Naive B cell (primary cell): ENCODE results near the gene HK1. TPM values are rescaled to one million over a fixed set of nuclear protein-coding genes. Genes with fewer than 3 reads are reported as not detected.
A peak's percentile ranks its signal among the peaks of the same experiment; 100 is the strongest.

ENCODE experiments used
- ATAC-seq, 2 donors: fragments of 150-1000 bp; cut with Tn5 transposase; 2 replicates each; pipeline ENCODE4 v1.10.0; 2021; ENCODE audit warnings: low read depth in 2 of 2, mild to moderate bottlenecking in 2 of 2, moderate library complexity in 2 of 2
- DNase-seq: peaks from one replicate; pipeline ENCODE4 v3.0.0; 2022
- H3K27ac Mint-ChIP-seq, 6 donors: one replicate each; pipeline ENCODE4 v1.8.0; 2020 to 2022; ENCODE audit warnings: mild to moderate bottlenecking in 6 of 6, mixed read lengths in 6 of 6, moderate library complexity in 5 of 6, inconsistent platforms in 2 of 6
- H3K27me3 Mint-ChIP-seq, 3 donors: one replicate each; pipeline ENCODE4 v1.8.0; 2021 to 2022; ENCODE audit warnings: mixed read lengths in 3 of 3, mild to moderate bottlenecking in 1 of 3
- H3K36me3 Mint-ChIP-seq, 2 donors: one replicate each; pipeline ENCODE4 v1.8.0; 2020 to 2022; ENCODE audit warnings: mixed read lengths in 2 of 2, inconsistent platforms in 1 of 2, mild to moderate bottlenecking in 1 of 2
- H3K4me1 Mint-ChIP-seq, 3 donors: one replicate each; pipeline ENCODE4 v1.8.0; 2020 to 2022; ENCODE audit warnings: mixed read lengths in 3 of 3, inconsistent platforms in 1 of 3, mild to moderate bottlenecking in 1 of 3, moderate library complexity in 1 of 3
- H3K4me3 Mint-ChIP-seq, 8 donors: one replicate each; pipeline ENCODE4 v1.8.0; 2020 to 2022; ENCODE audit warnings: mild to moderate bottlenecking in 8 of 8, mixed read lengths in 8 of 8, moderate library complexity in 8 of 8, inconsistent platforms in 2 of 8
- H3K9me3 Mint-ChIP-seq, 7 donors: one replicate each; pipeline ENCODE4 v1.8.0; 2020 to 2022; ENCODE audit warnings: mixed read lengths in 7 of 7, mild to moderate bottlenecking in 5 of 7, inconsistent platforms in 2 of 7, moderate library complexity in 1 of 7
- polyA plus RNA-seq, 6 donors: library from polyadenylated mRNA; unstranded; fragments of 300-500 nt; fragmentation: Illumina TruSeq; gene quantifications; one replicate each; pipeline ENCODE4 v1.2.3, GENCODE V29; 2021; ENCODE audit warnings: low read depth in 6 of 6

The HK1 gene
- polyA plus RNA-seq, 6 donors from 2014 or later: 45.7 to 71.0 (median 59.3) TPM

GRCh38 chr10:69352569-69353264 is 74.4 kb downstream of the HK1 start:
- Mint-ChIP-seq H3K36me3 (no peaks in the 10 kb centered on the region), H3K4me1 (peaks cover 17 to 32% (median 28%) of the 10 kb centered on the region in 3 donors), H3K9me3 (no peaks in the 10 kb centered on the region), H3K27ac (no peak overlapping the region), H3K4me3 (no peak overlapping the region), H3K27me3 (no peaks in the 10 kb centered on the region)
- DNase-seq: no peak
- no peak for ATAC-seq

GRCh38 chr10:69353977-69354635 is 75.8 kb downstream of the HK1 start:
- ATAC-seq (no peak), DNase-seq (no peak)
- Mint-ChIP-seq H3K9me3 (no peaks in the 10 kb centered on the region), H3K4me1 (peaks cover 18 to 19% (median 19%) of the 10 kb centered on the region in 3 donors), H3K36me3 (no peaks in the 10 kb centered on the region), H3K27ac (peak overlapping the region in 1 of 6 donors; percentile 77), H3K4me3 (peak overlapping the region in 1 of 8 donors; percentile 12), H3K27me3 (no peaks in the 10 kb centered on the region)

- DNase-seq (no peak), ATAC-seq (no peak)
- Mint-ChIP-seq H3K36me3 (no peaks in the 10 kb centered on the region), H3K27ac (no peak overlapping the region), H3K27me3 (no peaks in the 10 kb centered on the region), H3K4me3 (no peak overlapping the region), H3K9me3 (no peaks in the 10 kb centered on the region), H3K4me1 (peaks cover 6 to 19% (median 13%) of the 10 kb centered on the region in 3 donors)
Observed at GRCh38 chr10:69356187-69356586, 77.9 kb downstream of the HK1 start.

DNA sequence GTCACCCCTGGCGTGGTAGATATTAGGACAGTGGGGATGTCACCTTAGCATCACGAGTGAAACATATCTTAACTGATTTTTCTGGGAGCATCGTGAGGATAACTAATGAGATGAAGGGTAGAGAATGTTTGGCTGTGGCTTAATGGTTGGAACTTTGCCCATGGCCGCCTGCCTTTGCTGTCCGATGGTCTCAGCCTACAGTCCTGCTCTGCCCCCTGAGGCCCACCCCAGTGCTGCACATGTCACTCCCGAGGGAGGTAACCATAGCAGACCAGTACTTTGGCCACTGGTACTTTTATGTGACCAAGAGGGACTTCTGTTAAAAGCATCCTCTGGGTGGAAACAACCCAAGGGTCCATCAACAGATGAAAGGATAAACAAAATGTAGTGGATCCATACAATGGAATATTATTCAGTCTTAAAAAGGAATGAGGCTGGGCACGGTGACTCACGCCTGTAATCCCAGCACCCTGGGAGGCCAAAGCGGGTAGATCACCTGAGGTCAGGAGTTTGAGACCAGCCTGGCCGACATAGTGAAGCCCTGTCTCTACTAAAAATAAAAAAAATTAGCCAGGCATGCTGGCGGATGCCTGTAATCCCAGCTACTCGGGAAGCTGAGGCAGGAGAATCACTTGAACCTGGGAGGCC is 80.0 kb downstream of the HK1 start:
- H3K9me3 Mint-ChIP-seq: no peaks in the 10 kb centered on the region
- H3K27me3 Mint-ChIP-seq: no peaks in the 10 kb centered on the region
- H3K27ac Mint-ChIP-seq: no peak overlapping the region
- peaks cover 6 to 19% (median 17%) of the 10 kb centered on the region in 3 donors for H3K4me1 Mint-ChIP-seq
- ATAC-seq (no peak), DNase-seq (no peak)
- no peak overlapping the region for H3K4me3 Mint-ChIP-seq
- H3K36me3 Mint-ChIP-seq: no peaks in the 10 kb centered on the region

- Mint-ChIP-seq H3K27me3 (no peaks in the 10 kb centered on the region), H3K36me3 (no peaks in the 10 kb centered on the region), H3K4me3 (no peak overlapping the region), H3K9me3 (no peaks in the 10 kb centered on the region), H3K4me1 (peaks cover 5 to 17% (median 12%) of the 10 kb centered on the region in 3 donors), H3K27ac (peak overlapping the region in 2 of 6 donors; percentile 21 to 57)
- no peak for ATAC-seq
- no peak for DNase-seq
Observed at GRCh38 chr10:69359148-69359547, 80.9 kb downstream of the HK1 start.

- DNase-seq (no peak), ATAC-seq (no peak)
- H3K9me3 Mint-ChIP-seq: no peaks in the 10 kb centered on the region
- H3K27ac Mint-ChIP-seq: no peak overlapping the region
- H3K36me3 Mint-ChIP-seq: no peaks in the 10 kb centered on the region
- no peak overlapping the region for H3K4me3 Mint-ChIP-seq
- H3K27me3 Mint-ChIP-seq: no peaks in the 10 kb centered on the region
- peaks cover 2 to 15% (median 10%) of the 10 kb centered on the region in 3 donors for H3K4me1 Mint-ChIP-seq
Observed at GRCh38 chr10:69359594-69359993, 81.3 kb downstream of the HK1 start.

GRCh38 chr10:69360485-69361302 is 82.4 kb downstream of the HK1 start:
- H3K36me3 Mint-ChIP-seq: no peaks in the 10 kb centered on the region
- H3K27ac Mint-ChIP-seq: peak overlapping the region in 1 of 6 donors; percentile 80
- no peaks in the 10 kb centered on the region for H3K9me3 Mint-ChIP-seq
- peaks cover 2 to 15% (median 10%) of the 10 kb centered on the region in 3 donors for H3K4me1 Mint-ChIP-seq
- DNase-seq (no peak), ATAC-seq (no peak)
- no peaks in the 10 kb centered on the region for H3K27me3 Mint-ChIP-seq
- no peak overlapping the region for H3K4me3 Mint-ChIP-seq

- no peak overlapping the region for H3K4me3 Mint-ChIP-seq
- peaks cover 2 to 15% (median 10%) of the 10 kb centered on the region in 3 donors for H3K4me1 Mint-ChIP-seq
- H3K36me3 Mint-ChIP-seq: no peaks in the 10 kb centered on the region
- H3K27ac Mint-ChIP-seq: no peak overlapping the region
- no peaks in the 10 kb centered on the region for H3K9me3 Mint-ChIP-seq
- H3K27me3 Mint-ChIP-seq: no peaks in the 10 kb centered on the region
- DNase-seq (no peak), ATAC-seq (no peak)
Observed at GRCh38 chr10:69361303-69361614, 83.0 kb downstream of the HK1 start.

GRCh38 chr10:69362471-69362954 is 84.2 kb downstream of the HK1 start:
- ATAC-seq (no peak), DNase-seq (no peak)
- H3K4me1 Mint-ChIP-seq: peaks cover 2 to 15% (median 10%) of the 10 kb centered on the region in 3 donors
- no peaks in the 10 kb centered on the region for H3K27me3 Mint-ChIP-seq
- H3K9me3 Mint-ChIP-seq: no peaks in the 10 kb centered on the region
- no peak overlapping the region for H3K4me3 Mint-ChIP-seq
- no peaks in the 10 kb centered on the region for H3K36me3 Mint-ChIP-seq
- H3K27ac Mint-ChIP-seq: peak overlapping the region in 1 of 6 donors; percentile 17

- Mint-ChIP-seq H3K27ac (no peak overlapping the region), H3K36me3 (no peaks in the 10 kb centered on the region), H3K9me3 (no peaks in the 10 kb centered on the region), H3K27me3 (no peaks in the 10 kb centered on the region), H3K4me1 (peaks cover 0 to 10% (median 9%) of the 10 kb centered on the region in 3 donors), H3K4me3 (no peak overlapping the region)
- no peak for DNase-seq
- ATAC-seq: no peak
Observed at GRCh38 chr10:69363666-69364065, 85.4 kb downstream of the HK1 start.

- no peak for ATAC-seq
- Mint-ChIP-seq H3K36me3 (peaks cover 4 to 5% of the 10 kb centered on the region in 2 donors), H3K4me1 (peaks cover 0 to 10% (median 4%) of the 10 kb centered on the region in 3 donors), H3K27ac (no peak overlapping the region), H3K9me3 (peaks cover 0 to 1% (median 0%) of the 10 kb centered on the region in 7 donors), H3K27me3 (no peaks in the 10 kb centered on the region), H3K4me3 (no peak overlapping the region)
- DNase-seq: no peak
Observed at GRCh38 chr10:69364232-69364940, 86.1 kb downstream of the HK1 start.

DNA sequence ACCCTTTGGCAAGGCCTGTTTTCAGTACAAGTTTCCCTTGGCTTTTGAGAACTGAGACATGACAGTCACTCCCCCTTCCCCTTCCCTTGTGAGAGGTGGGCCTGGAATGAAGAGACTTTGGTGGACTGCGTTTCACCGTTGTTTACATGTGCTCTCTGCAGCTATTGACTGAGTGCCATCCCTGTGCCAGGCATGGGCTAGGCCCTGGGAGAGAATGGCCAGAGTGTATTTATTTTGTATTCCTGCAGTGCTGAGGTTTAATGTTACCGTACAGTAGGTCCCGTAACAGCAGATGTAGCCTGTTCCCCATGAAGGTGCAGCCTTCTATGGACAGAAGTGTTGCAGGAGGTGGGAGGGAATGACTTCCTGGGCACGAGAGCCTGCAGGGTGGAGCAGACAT is 88.4 kb downstream of the HK1 start:
- Mint-ChIP-seq H3K9me3 (peaks cover 0 to 1% (median 0%) of the 10 kb centered on the region in 7 donors), H3K27ac (no peak overlapping the region), H3K27me3 (no peaks in the 10 kb centered on the region), H3K36me3 (peaks cover 19 to 26% of the 10 kb centered on the region in 2 donors), H3K4me3 (no peak overlapping the region), H3K4me1 (peaks cover 0 to 8% (median 4%) of the 10 kb centered on the region in 3 donors)
- ATAC-seq (no peak), DNase-seq (no peak)

DNA sequence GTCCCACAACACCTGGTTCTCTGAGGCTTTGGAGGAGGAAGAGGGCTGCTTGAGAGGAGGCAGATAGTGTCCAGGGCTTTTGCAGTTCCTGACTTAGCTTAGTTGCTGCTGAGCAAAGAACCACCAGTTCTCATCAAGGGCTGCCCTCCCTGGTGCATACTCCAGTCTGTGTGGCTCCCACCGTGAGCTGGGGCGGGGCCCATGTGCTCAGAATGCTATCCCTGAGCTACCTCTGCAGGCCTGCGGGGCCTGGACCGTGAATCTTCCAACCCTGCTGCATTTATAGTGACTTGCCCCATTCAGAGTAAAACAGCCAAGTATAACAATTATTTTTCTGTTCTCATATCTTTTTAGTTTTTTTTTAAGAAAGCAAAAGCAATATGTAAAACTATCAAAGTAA is 89.2 kb downstream of the HK1 start:
- Mint-ChIP-seq H3K9me3 (peaks cover 0 to 1% (median 0%) of the 10 kb centered on the region in 7 donors), H3K36me3 (peaks cover 19 to 26% of the 10 kb centered on the region in 2 donors), H3K27ac (no peak overlapping the region), H3K27me3 (no peaks in the 10 kb centered on the region), H3K4me1 (peaks cover 0 to 8% (median 4%) of the 10 kb centered on the region in 3 donors), H3K4me3 (no peak overlapping the region)
- ATAC-seq: no peak
- DNase-seq: no peak
